HG03280 (cell line): ENCODE results near the gene RASD1.

Experiments used
- ATAC-seq: cut with Tn5 transposase; IDR thresholded peaks from one replicate; pipeline ENCODE4 v1.9.1; 2021; ENCODE audit warnings: mild to moderate bottlenecking, moderate library complexity; ENCODE audit not compliant: unreplicated experiment

RASD1 gene, protein sequence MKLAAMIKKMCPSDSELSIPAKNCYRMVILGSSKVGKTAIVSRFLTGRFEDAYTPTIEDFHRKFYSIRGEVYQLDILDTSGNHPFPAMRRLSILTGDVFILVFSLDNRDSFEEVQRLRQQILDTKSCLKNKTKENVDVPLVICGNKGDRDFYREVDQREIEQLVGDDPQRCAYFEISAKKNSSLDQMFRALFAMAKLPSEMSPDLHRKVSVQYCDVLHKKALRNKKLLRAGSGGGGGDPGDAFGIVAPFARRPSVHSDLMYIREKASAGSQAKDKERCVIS

DNA sequence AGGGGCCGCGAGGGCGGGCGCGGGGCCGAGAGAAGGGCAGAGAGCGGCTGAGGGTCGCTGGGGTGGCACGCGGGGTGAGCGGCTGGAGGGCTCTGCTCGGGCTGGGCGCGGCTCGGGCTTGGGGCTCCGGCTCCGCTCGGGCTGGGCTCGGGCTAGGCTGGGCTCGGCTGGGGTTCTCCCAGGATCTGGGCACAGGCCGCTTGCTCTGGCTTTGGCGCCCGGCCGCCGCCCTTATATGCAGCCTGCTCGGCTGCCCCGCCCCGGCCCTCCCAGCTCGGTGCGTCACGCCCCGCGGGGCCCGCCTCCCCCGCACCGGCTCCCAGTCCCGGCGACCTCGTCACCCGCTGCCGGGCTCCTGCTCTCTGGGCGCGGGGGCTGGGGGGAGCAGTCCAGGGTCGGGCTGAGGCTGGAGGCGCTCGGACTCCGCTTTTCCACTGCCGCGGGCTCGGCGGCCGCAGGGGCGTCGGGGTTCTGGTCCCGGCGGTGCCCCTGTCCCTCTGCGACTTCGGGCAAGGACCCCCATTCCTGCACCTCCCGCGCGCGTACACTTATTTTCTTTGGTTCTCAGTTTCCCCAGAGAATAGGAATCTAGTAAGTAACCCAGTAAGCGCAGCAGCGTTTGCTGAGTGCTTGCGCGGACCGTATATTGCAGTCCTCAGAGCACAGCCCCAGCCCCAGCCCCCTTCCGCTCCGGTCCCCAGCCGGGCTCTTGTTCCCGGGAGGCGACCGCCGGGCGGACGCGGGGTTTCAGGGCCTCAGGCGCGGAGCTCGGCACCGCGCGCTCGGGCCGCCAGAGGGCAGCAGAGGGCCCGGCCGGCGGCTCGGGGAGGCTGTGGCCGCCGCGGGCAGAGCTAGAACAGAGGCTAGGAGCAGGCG is at the start of gene RASD1:
Gene RASD1, minus strand, starts transcription at position 207 of the 876 bp plus-strand sequence. CDS start 214 bp downstream, outside the sequence.
- ATAC-seq, result peak; percentile 58

DNA sequence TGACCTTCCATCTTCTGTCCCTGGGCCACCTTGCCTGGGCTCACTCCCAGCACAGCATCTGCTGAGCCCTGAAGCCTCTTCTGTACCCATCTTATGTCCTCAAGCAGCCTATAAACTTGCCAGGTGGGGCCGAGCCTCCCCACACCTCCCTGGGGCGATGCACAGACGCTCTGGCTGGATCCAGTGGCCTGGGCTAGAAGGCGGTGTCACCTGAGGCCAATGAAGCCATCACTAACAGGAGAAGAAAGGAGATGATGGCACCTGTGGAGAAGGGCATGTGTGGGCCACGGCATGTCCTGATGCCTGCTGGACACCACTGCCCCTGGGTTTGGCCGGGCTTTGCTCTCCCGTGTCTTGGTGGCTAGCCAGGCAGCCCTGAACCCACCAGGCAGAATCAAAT is 49.8 kb upstream of the RASD1 start:
- no peak for ATAC-seq

DNA sequence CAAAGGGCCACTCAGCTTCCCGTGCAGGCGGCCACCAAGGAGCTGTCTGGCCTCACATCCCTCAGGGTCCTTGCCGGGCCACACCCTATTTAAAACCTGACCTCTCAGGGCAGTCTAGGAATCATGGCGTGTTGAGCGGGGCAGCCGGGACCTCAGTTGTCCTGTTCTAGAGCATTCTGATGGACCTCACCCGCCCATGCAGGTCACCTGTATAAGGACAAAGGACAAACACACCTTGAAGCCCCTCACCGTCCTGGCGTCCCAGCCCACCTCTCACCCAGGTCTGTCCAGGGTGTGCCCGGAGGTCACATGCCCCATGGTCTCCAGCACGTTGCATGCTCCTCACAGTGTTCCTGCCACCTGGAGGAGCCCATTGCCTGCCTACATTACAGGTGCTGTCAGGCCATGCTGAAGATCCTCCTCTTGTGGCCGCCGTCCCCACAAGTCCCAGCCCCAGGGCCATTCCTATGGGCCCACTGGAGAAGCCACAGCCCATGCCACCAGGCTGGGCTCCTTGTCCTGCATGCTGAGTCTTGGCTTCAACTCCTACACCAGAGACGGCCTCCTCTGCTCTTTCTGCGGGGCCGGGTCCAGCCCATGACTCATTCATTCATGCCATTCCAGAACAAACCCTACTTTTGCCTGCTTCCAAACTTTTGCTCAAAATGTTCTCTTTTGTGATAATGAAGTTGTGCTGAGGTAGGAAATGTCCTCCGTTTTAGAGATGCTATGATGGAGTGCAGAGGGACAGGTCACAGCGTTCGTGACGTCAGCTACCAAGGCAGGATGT is 49.0 kb upstream of the RASD1 start:
- no peak for ATAC-seq

GRCh38 chr17:17542906-17543635 is 46.9 kb upstream of the RASD1 start:
- ATAC-seq, result no peak

DNA sequence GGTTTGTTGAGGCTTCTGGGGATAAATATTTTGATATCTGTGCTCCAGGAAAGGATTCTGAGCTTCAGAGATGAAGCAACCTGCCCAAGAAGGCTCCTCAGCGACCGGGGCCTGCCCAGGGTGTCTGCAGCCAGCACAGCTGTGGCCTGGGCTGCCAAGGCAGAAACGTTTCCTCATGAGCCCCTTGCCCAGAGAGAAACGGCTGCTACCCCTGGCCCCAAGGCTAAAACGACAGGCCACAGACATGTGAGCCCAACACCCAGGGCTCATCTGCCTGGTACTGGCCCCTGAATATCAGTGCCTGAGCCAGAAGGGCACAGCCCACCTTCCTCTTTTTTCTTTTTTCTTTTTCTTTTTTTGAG is 45.4 kb upstream of the RASD1 start:
- no peak for ATAC-seq

DNA sequence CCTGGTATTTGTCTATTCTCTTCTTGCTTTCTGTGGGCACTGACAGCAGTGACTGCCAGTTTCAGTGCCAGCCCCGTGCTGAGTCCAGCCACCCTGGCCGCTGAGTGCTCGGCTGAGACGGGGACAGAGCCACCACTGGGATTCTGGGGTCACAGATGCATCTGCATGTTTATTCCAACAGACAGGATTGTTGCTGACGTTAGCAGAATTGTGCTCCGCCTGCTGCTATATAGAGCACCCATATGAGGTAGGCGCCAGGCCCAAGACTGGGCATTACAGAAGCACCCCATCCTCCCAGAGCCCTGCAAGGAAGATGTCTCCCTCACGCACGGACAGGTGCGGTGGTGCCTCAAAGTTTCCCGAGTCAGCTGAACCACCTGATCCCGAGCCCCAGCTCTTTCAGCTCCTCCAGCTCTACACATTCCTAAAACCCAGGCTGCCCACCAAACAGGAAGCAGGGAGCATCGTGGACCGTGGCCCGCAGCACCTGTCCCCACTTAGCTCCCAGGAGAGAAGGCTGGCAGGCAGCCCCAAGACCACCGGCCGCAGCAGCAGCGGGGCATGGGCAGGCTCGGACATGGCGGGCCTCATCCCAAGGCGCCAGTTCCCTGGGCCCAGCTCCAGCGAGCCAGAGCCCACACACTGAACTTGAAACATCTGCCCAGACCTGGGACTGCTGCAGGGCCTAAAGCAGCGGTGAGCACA is 44.9 kb upstream of the RASD1 start:
- ATAC-seq, result no peak

- no peak for ATAC-seq
Measured at GRCh38 chr17:17540278-17540906, 44.2 kb upstream of the RASD1 start.

DNA sequence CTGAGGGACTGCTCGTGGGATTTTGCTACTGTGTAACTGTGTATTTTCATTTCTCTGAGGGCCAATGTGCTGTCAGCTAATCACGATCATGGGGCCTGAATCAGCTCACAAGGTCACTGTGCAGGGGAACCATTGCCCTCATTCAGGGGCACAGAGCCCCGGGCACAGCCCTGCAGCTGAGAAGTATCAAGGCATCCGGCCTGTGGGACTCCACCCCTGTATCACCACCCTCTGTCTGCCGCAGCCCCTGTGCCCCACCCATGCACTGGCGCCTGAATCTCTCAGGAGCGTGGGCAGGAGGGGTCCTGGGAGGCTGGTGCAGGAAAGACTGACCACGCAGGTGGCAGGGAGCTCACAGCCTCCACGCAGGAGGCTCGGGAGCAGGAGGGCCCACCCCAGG is 43.4 kb upstream of the RASD1 start:
- no peak for ATAC-seq

DNA sequence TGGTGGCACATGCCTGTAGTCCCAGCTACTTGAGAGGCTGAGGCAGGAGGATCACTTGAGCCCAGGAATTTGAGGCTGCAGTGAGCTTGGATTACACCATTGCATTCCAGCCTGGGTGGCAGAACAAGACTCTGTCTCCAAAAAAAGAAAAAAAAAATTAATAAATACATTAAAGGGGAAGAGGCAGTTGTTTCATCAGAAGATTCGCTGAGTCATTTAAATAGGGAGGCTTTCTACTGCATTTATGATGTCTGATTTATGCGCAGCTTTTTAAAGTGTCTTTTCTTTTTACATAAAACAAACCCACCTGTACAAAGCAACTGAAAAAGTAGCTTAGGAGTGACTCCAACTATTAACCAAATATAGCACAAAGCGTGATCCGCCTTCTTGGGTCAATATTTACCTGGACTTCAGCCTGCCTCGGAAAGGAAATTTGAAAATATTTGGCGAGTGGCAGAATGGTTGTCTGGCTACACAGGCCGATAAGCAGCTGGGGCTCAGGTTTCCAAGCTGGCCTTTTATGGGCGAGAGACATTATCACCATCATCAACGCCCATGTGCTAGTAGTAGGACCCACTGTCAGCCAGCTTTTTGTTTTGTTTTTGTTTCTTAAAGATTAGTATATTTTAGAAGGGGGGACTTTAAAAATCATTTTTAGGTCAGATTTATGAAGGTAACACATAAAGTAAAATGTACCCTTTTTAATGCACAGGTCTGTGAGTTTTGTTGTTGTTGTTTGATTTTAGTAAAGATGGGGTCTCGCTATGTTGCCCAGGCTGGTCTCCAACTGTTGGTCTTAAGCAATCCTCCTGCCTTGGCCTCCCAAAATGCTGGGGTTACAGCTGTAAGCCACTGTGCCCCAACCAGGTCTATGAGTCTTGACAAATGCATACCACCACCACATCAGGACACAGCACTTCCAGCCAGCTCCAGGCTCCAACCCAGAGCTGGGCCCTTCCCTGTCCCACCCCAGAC is 42.5 kb upstream of the RASD1 start:
- ATAC-seq, result no peak

- no peak for ATAC-seq
Measured at GRCh38 chr17:17537311-17538099, 41.3 kb upstream of the RASD1 start.

- ATAC-seq, result no peak
Measured at GRCh38 chr17:17536702-17537101, 40.5 kb upstream of the RASD1 start.

DNA sequence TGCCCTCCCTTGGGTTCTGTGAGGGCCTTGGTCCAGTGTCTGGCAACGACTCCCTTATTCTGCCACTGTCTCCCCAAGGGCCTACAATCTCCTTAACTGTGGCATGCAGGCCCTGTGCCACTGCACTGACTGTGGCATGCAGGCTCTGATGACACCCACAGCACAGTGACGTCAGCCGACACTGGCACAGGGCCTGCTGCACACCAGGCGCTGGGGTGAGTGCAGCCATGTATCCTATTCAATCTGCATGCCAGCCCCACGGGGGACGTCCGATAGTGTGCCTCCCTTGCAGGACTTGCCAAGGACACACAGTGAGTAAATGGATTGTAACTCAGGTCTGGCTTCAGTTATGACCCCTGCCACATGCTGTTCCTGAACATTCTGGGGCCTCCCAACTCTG is 39.8 kb upstream of the RASD1 start:
- ATAC-seq, result no peak

DNA sequence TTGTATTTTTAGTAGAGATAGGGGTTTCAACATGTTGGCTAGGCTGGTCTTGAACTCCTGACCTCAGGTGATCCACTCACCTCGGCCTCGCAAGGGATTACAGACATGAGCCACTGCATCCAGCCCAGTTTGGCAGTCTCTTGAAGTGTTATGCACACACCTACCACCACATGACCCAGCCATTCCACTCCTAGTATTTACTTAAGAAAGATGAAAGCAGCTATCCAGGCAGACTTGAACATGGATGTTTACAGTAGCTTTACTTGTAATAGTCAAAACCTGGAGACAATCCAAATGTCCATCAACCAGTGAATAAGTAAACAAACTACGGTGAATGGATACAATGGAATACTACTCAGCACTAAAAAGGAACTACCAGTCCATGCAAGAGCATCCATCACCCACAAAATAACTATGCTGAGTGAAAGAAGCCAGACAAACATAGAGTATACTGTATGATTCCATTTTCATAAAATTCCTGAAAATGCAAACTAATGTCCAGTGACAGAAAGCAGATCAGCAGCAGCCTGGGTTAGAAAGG is 37.8 kb upstream of the RASD1 start:
- no peak for ATAC-seq

- ATAC-seq, result no peak
Measured at GRCh38 chr17:17532991-17533390, 36.8 kb upstream of the RASD1 start.

- ATAC-seq, result no peak
Measured at GRCh38 chr17:17531156-17531555, 35.0 kb upstream of the RASD1 start.

- no peak for ATAC-seq
Measured at GRCh38 chr17:17528696-17529652, 32.8 kb upstream of the RASD1 start.
